Peyer's patch (tissue), 4 donors: ENCODE results near the gene ANKH. TPM values are rescaled to one million over a fixed set of nuclear protein-coding genes. Genes with fewer than 3 reads are reported as not detected.

ENCODE experiments used
- DNase-seq, 3 donors: peaks; one replicate each; pipeline ENCODE4 v3.0.0-alpha.2; 2017 to 2019
- H3K27ac ChIP-seq, 4 donors: fragments of 200-600 bp; sonication (generic); one replicate each; pipeline ENCODE4 v1.5.1; 2016 to 2019
- H3K27me3 ChIP-seq, 2 donors: fragments of 200-600 bp; sonication (generic); one replicate each; pipeline ENCODE4 v1.5.1; 2019
- H3K36me3 ChIP-seq, 3 donors: fragments of 200-600 bp; sonication (generic); one replicate each; pipeline ENCODE4 v1.5.1; 2016 to 2019
- H3K4me1 ChIP-seq, 4 donors: fragments of 200-600 bp; sonication (generic); one replicate each; pipeline ENCODE4 v1.5.1; 2016 to 2019
- H3K4me3 ChIP-seq, 4 donors: fragments of 200-600 bp; sonication (generic); 1 replicate in 3 of 4; 2 replicates in 1 of 4; pipeline ENCODE4 v1.5.1; 2016 to 2019; ENCODE audit warnings: mild to moderate bottlenecking in 1 of 4
- H3K9me3 ChIP-seq, 4 donors: fragments of 200-600 bp; sonication (generic); one replicate each; pipeline ENCODE4 v1.5.1; 2016 to 2019; ENCODE audit warnings: mild to moderate bottlenecking in 1 of 4
- CTCF ChIP-seq, 6 experiments: fragments of 450-650 bp in 4 of 6; fragments of 200-600 bp in 2 of 6; sonication (generic) in 1 of 6; IDR thresholded peaks; one replicate each; pipeline ENCODE4 v1.5.1; 2017 to 2019; ENCODE audit warnings: antibody characterized with exemption in 6 of 6, mild to moderate bottlenecking in 3 of 6, moderate library complexity in 1 of 6
- POLR2A ChIP-seq, 2 donors: fragments of 450-650 bp; IDR thresholded peaks; one replicate each; pipeline ENCODE4 v1.5.1; 2017; ENCODE audit warnings: antibody characterized with exemption in 2 of 2, mild to moderate bottlenecking in 2 of 2, moderate library complexity in 2 of 2
- total RNA-seq, 4 donors: library from RNA; depleted of rRNA; stranded (reverse); fragments of >200 nt; gene quantifications; one replicate each; pipeline ENCODE4 v1.1.0, GENCODE V29; 2016

ANKH gene
- total RNA-seq, 4 donors from 2014 or later, result 28.9 to 98.0 (median 96.1) TPM

- Histone ChIP-seq H3K4me1 (no peaks in the 10 kb centered on the region), H3K9me3 (no peaks in the 10 kb centered on the region), H3K36me3 (peaks cover 0 to 4% (median 0%) of the 10 kb centered on the region in 3 donors), H3K27me3 (no peaks in the 10 kb centered on the region), H3K27ac (no peak overlapping the region), H3K4me3 (no peak overlapping the region)
- no peak for DNase-seq
- no peak for TF ChIP-seq POLR2A (IDR thresholded peaks at IDR 0.05)
- TF ChIP-seq CTCF (IDR thresholded peaks at IDR 0.05), result no peak
Observed at GRCh38 chr5:14721990-14722656, 149.5 kb downstream of the ANKH start.

GRCh38 chr5:14720236-14720923 lies 151.2 kb downstream of the ANKH start:
- Histone ChIP-seq H3K27me3 (no peaks in the 10 kb centered on the region), H3K9me3 (no peaks in the 10 kb centered on the region), H3K4me1 (no peaks in the 10 kb centered on the region), H3K27ac (no peak overlapping the region), H3K36me3 (peaks cover 0 to 15% (median 0%) of the 10 kb centered on the region in 3 donors), H3K4me3 (no peak overlapping the region)
- TF ChIP-seq CTCF (IDR thresholded peaks at IDR 0.05), result no peak
- no peak for TF ChIP-seq POLR2A (IDR thresholded peaks at IDR 0.05)
- DNase-seq, result no peak

DNA sequence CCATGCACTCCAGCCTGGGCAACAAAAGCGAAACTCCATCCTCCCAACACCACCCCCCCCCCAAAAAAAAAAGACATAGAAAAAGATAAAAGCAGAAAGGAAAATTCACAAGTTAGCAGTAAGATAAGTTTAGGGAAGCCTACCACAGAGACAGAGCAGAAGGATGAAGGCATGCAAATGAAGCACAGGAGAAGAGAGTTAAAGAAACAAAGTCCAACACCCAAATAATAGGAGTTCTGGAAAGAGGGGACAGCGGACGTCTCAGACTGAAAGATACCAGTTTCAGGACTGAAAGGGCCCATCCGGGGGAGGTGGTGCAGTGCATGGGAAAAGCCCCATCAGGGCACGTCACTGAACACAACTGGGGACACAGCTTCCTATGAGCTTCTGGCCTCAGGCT lies 152.8 kb downstream of the ANKH start:
- no peak for DNase-seq
- Histone ChIP-seq H3K27ac (no peak overlapping the region), H3K4me1 (no peaks in the 10 kb centered on the region), H3K36me3 (peaks cover 0 to 29% (median 0%) of the 10 kb centered on the region in 3 donors), H3K27me3 (no peaks in the 10 kb centered on the region), H3K9me3 (no peaks in the 10 kb centered on the region), H3K4me3 (no peak overlapping the region)
- TF ChIP-seq POLR2A (IDR thresholded peaks at IDR 0.05) (no peak), CTCF (IDR thresholded peaks at IDR 0.05) (no peak)

- H3K4me3 ChIP-seq, result no peak overlapping the region
- no peak overlapping the region for H3K27ac ChIP-seq
- no peak for TF ChIP-seq POLR2A (IDR thresholded peaks at IDR 0.05)
- no peaks in the 10 kb centered on the region for H3K4me1 ChIP-seq
- peaks cover 0 to 45% (median 0%) of the 10 kb centered on the region in 3 donors for H3K36me3 ChIP-seq
- H3K9me3 ChIP-seq, result no peaks in the 10 kb centered on the region
- H3K27me3 ChIP-seq, result no peaks in the 10 kb centered on the region
- no peak for DNase-seq
Observed at GRCh38 chr5:14716755-14717752, 154.5 kb downstream of the ANKH start.

DNA sequence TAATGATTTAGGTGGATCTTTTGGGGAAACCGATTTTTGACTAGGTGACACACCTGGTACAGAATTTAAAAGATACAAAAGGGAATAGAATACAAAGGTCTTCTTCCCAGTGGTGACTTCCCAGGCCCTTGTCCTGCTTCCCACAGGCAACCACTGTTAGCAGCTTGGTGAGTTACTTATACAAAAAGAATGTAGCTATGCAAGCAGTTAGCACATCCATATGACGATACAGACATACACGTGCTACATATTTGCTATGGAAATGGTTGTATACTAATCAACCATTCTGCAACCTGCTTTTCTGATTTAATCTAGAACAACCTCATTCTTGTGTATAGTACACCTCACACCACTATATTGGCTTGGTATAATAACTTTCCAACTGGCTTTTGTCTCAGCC lies 156.1 kb downstream of the ANKH start:
- no peak for TF ChIP-seq CTCF (IDR thresholded peaks at IDR 0.05)
- no peak for TF ChIP-seq POLR2A (IDR thresholded peaks at IDR 0.05)
- Histone ChIP-seq H3K9me3 (no peaks in the 10 kb centered on the region), H3K36me3 (peaks cover 0 to 60% (median 0%) of the 10 kb centered on the region in 3 donors), H3K4me3 (no peak overlapping the region), H3K27me3 (no peaks in the 10 kb centered on the region), H3K4me1 (no peaks in the 10 kb centered on the region), H3K27ac (no peak overlapping the region)
- DNase-seq, result no peak
